ENCODE measurements around the gene AFP.
"Not testable (repeated sequence)": the region's sequence is repeated elsewhere in the genome, so short reads cannot be mapped to it uniquely, and the experiment has no call there.

Gene AFP

GRCh38 chr4:73435984-73436383 lies at the start of gene AFP:
Gene AFP (plus strand): TSS chr4:73436221. CDS start chr4:73436263, 42 bp downstream.
- no peak for TF ChIP-seq ZNF274 (IDR thresholded peaks at IDR 0.05; ENCODE audit: low read depth, low read length)
- H3K4me3 ChIP-seq (ENCODE audit: low read length): no peak within 1 kb of the TSS

GRCh38 chr4:73387552-73387951 lies 48.5 kb upstream of the AFP start:
- no peak for TF ChIP-seq ZNF274 (IDR thresholded peaks at IDR 0.05; ENCODE audit: low read depth, low read length)
- no peak overlapping the region for H3K4me3 ChIP-seq (ENCODE audit: low read length)

- TF ChIP-seq ZNF274 (IDR thresholded peaks at IDR 0.05; ENCODE audit: low read depth, low read length): no peak
Observed at GRCh38 chr4:73388887-73389286, 47.1 kb upstream of the AFP start.

GRCh38 chr4:73389663-73390062 lies 46.4 kb upstream of the AFP start:
- H3K4me3 ChIP-seq (ENCODE audit: low read length): not testable (repeated sequence)

More at GRCh38 chr4:73388887-73389286, 47.1 kb upstream of the AFP start:
- no peak overlapping the region for H3K4me3 ChIP-seq (ENCODE audit: low read length)

GRCh38 chr4:73391774-73392173 lies 44.2 kb upstream of the AFP start:
- no peak overlapping the region for H3K4me3 ChIP-seq (ENCODE audit: low read length)
- no peak for TF ChIP-seq ZNF274 (IDR thresholded peaks at IDR 0.05; ENCODE audit: low read depth, low read length)

- H3K4me3 ChIP-seq (ENCODE audit: low read length): no peak overlapping the region
- TF ChIP-seq ZNF274 (IDR thresholded peaks at IDR 0.05; ENCODE audit: low read depth, low read length): no peak
Observed at GRCh38 chr4:73392936-73393335, 43.1 kb upstream of the AFP start.

GRCh38 chr4:73396304-73396703 lies 39.7 kb upstream of the AFP start:
- TF ChIP-seq ZNF274 (IDR thresholded peaks at IDR 0.05; ENCODE audit: low read depth, low read length): no peak
- H3K4me3 ChIP-seq (ENCODE audit: low read length): no peak overlapping the region

GRCh38 chr4:73396993-73397972 lies 38.7 kb upstream of the AFP start:
- no peak for TF ChIP-seq ZNF274 (IDR thresholded peaks at IDR 0.05; ENCODE audit: low read depth, low read length)
- H3K4me3 ChIP-seq (ENCODE audit: low read length): no peak overlapping the region

GRCh38 chr4:73401412-73401811 lies 34.6 kb upstream of the AFP start:
- no peak for TF ChIP-seq ZNF274 (IDR thresholded peaks at IDR 0.05; ENCODE audit: low read depth, low read length)
- no peak overlapping the region for H3K4me3 ChIP-seq (ENCODE audit: low read length)

- no peak within 1 kb of the TSS for H3K4me3 ChIP-seq (ENCODE audit: low read length)
- no peak for TF ChIP-seq ZNF274 (IDR thresholded peaks at IDR 0.05; ENCODE audit: low read depth, low read length)
Observed at GRCh38 chr4:73404042-73404441, 32.0 kb upstream of the AFP start, which contains the start of gene ALB. Gene ALB (plus strand): TSS chr4:73404287. CDS start chr4:73404328, 41 bp downstream.

GRCh38 chr4:73404457-73404856 lies 31.6 kb upstream of the AFP start:
- no peak for TF ChIP-seq ZNF274 (IDR thresholded peaks at IDR 0.05; ENCODE audit: low read depth, low read length)
- H3K4me3 ChIP-seq (ENCODE audit: low read length): no peak overlapping the region

- no peak overlapping the region for H3K4me3 ChIP-seq (ENCODE audit: low read length)
- no peak for TF ChIP-seq ZNF274 (IDR thresholded peaks at IDR 0.05; ENCODE audit: low read depth, low read length)
Observed at GRCh38 chr4:73405138-73405537, 30.9 kb upstream of the AFP start.

- no peak for TF ChIP-seq ZNF274 (IDR thresholded peaks at IDR 0.05; ENCODE audit: low read depth, low read length)
- H3K4me3 ChIP-seq (ENCODE audit: low read length): no peak overlapping the region
Observed at GRCh38 chr4:73406548-73406875, 29.5 kb upstream of the AFP start.

- TF ChIP-seq ZNF274 (IDR thresholded peaks at IDR 0.05; ENCODE audit: low read depth, low read length): no peak
- no peak overlapping the region for H3K4me3 ChIP-seq (ENCODE audit: low read length)
Observed at GRCh38 chr4:73407227-73407673, 28.8 kb upstream of the AFP start.

GRCh38 chr4:73408181-73408867 lies 27.7 kb upstream of the AFP start:
- no peak overlapping the region for H3K4me3 ChIP-seq (ENCODE audit: low read length)

More at GRCh38 chr4:73408181-73408867, 27.7 kb upstream of the AFP start:
- no peak for TF ChIP-seq ZNF274 (IDR thresholded peaks at IDR 0.05; ENCODE audit: low read depth, low read length)
